ENCODE measurements around the gene SPATA45. TPM values are rescaled to one million over a fixed set of nuclear protein-coding genes. Genes with fewer than 3 reads are reported as not detected.
A peak's percentile ranks its signal among the peaks of the same experiment; 100 is the strongest.

The SPATA45 gene
- total and polyA plus RNA-seq, 2 of the 13 experiments (the other 11 are each of a cell fraction or from before 2014, with no cell fraction given), result 0.17 to 0.64 TPM

GRCh38 chr1:212857992-212858460 lies 10.6 kb upstream of the SPATA45 start, which contains the start of gene FLVCR1:
FLVCR1 (plus strand) TSS chr1:212858275; CDS start chr1:212858453, 178 bp downstream.
- BruUV-seq (replicated peaks), result no TSS peak
- Histone ChIP-seq H3K4me1 (ENCODE audit: insufficient read depth, low read length) (peaks cover 66% of the 10 kb centered on the region), H3K79me2 (ENCODE audit: insufficient read depth, low read length) (peaks cover 52% of the 10 kb centered on the region), H3K36me3 (replicated peaks in 1 of 2; ENCODE audit: control insufficient read depth in 1 of 2, insufficient read depth in 2 of 2, low read length in 2 of 2) (no peaks in the 10 kb centered on the region), H4K20me1 (ENCODE audit: insufficient read depth, low read length) (peaks cover 12% of the 10 kb centered on the region), H3K9ac (ENCODE audit: insufficient read depth, low read depth, low read length) (peak within 1 kb of the TSS; percentile 80), H3K4me2 (ENCODE audit: low read depth, low read length) (peak within 1 kb of the TSS; percentile 75), H3K9me3 (ENCODE audit: low read length) (no peaks in the 10 kb centered on the region), H2AFZ (ENCODE audit: low read length) (peak within 1 kb of the TSS; percentile 84), H3K27me3 (ENCODE audit: control insufficient read depth in 1 of 2, insufficient read depth in 2 of 2, low read length in 2 of 2) (no peaks in the 10 kb centered on the region; a peak in 1 of 5 replicates), H3K27ac (ENCODE audit: extremely low read length, insufficient read depth, low read length) (peak within 1 kb of the TSS; percentile 96), H3K4me3 (replicated peaks in 1 of 3; ENCODE audit: insufficient read depth in 1 of 3, low read depth in 2 of 3, low read length in 3 of 3) (peak within 1 kb of the TSS; percentile 74 to 93 (median 90))
- DNase-seq (ENCODE audit: low spot score) (peak; percentile 93), FAIRE-seq (peak; percentile 71), ATAC-seq (peak; percentile 97)
- ChIA-PET POLR2A (interaction anchor here (0.6 to 7.2 kb wide), 23 partner anchors 10 to 250 kb away, joined by 3 to 80 read pairs (median 6); partner anchors contain the start of genes ATF3, NSL1, SPATA45 and TATDN3), CTCF (ENCODE audit: low intra/inter-chr PET ratio, low total read pairs) (no interaction called here)
- WGBS (ENCODE audit: low lambda C conversion rate), result 0% methylated on average over 11 of the region's 54 CpGs
- intact Hi-C loops (cut with micrococcal nuclease; ENCODE audit: unreplicated experiment) (loop anchor here (1.0 kb wide), 1 partner anchor 66 kb away; no protein-coding TSS in a partner anchor), in situ Hi-C loops (cut with HindIII; ENCODE audit: extremely low pct_ligation_motif_present, low pct_unique_long_range_greater_than_20kb) (loop anchor here (5.0 kb wide), 1 partner anchor 41 kb away; no protein-coding TSS in a partner anchor)
- 0 out of 2 replicates have a peak, but pooled peaks have one; percentile 25 for TF ChIP-seq REL (CRISPR knock-in tag; conservative IDR thresholded peaks at IDR 0.05)
- TF ChIP-seq NCOR1 (IDR thresholded peaks at IDR 0.05; ENCODE audit: borderline replicate concordance, low read length), result peak; percentile 42; the same call in 1 of the 2 replicates
- TF ChIP-seq SMARCE1 (IDR thresholded peaks at IDR 0.05; ENCODE audit: borderline replicate concordance), result no peak
- 0 out of 2 replicates have a peak, but pooled peaks have one; percentile 11 for TF ChIP-seq SP140L (CRISPR knock-in tag; IDR thresholded peaks at IDR 0.05; ENCODE audit: borderline replicate concordance)
- TF ChIP-seq ZNF549 (CRISPR knock-in tag; IDR thresholded peaks at IDR 0.05), result no peak
- TF ChIP-seq HOXD1 (CRISPR knock-in tag; IDR thresholded peaks at IDR 0.05), result no peak
- no peak for TF ChIP-seq IKZF4 (CRISPR knock-in tag; IDR thresholded peaks at IDR 0.05; ENCODE audit: borderline replicate concordance, low read depth, not compliant biosample characterization)
- TF ChIP-seq ZNF547 (CRISPR knock-in tag; IDR thresholded peaks at IDR 0.05), result peak; percentile 70; the same call in 1 of the 2 replicates
- peak; percentile 24 for TF ChIP-seq ARID5B (CRISPR knock-in tag; IDR thresholded peaks at IDR 0.05)
- no peak for TF ChIP-seq SATB2 (CRISPR knock-in tag; IDR thresholded peaks at IDR 0.05)
- TF ChIP-seq ZNF432 (CRISPR knock-in tag; IDR thresholded peaks at IDR 0.05; ENCODE audit: borderline replicate concordance), result no peak
- 0 out of 2 replicates have a peak, but pooled peaks have one; percentile 47 for TF ChIP-seq ZBTB2 (CRISPR knock-in tag; IDR thresholded peaks at IDR 0.05; ENCODE audit: low read depth)
- TF ChIP-seq ZNF552 (CRISPR knock-in tag; IDR thresholded peaks at IDR 0.05; ENCODE audit: borderline replicate concordance), result 0 out of 2 replicates have a peak, but pooled peaks have one; percentile 25
- no peak for TF ChIP-seq HMG20B (CRISPR knock-in tag; conservative IDR thresholded peaks at IDR 0.05)
- no peak for TF ChIP-seq U2AF2 (IDR thresholded peaks at IDR 0.05; ENCODE audit: low read depth, low read length)
- TF ChIP-seq ZNF570 (CRISPR knock-in tag; IDR thresholded peaks at IDR 0.05; ENCODE audit: borderline replicate concordance), result no peak
- TF ChIP-seq HNRNPLL (IDR thresholded peaks at IDR 0.05; ENCODE audit: low read depth, low read length, poor library complexity, severe bottlenecking), result peak; percentile 87
- TF ChIP-seq KMT2B (CRISPR knock-in tag; IDR thresholded peaks at IDR 0.05), result peak; percentile 93
- no peak for TF ChIP-seq NFIB (CRISPR knock-in tag; IDR thresholded peaks at IDR 0.05; ENCODE audit: borderline replicate concordance)
- no peak for TF ChIP-seq ZNF788 (CRISPR knock-in tag; IDR thresholded peaks at IDR 0.05; ENCODE audit: borderline replicate concordance)

Data from HepG2 (cell line).